ENCODE results near the gene LASP1NB.
A peak's percentile ranks its signal among the peaks of the same experiment; 100 is the strongest.
"Not testable (repeated sequence)": the region's sequence is repeated elsewhere in the genome, so short reads cannot be mapped to it uniquely, and the experiment has no call there.

Gene LASP1NB

DNA sequence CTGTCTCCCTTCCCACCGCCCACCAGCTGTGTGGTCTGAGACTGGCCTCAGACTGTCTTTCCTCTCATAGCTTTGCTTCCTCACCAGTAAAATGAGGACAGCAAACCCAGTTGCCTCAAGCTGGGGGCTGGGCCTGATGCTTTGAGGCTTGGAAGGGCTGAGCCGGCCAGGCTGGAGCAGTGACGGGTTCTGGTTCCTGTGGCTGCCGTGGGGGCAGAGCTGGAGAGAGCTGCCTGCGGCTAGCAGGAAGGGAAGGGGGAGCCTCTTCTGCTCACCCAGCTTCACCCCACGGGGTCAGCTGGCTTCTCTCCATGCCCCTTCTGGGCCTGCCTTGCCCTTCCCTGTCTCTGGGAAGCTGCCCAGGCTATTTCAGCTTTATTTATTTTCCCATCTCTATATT lies 31.8 kb upstream of the LASP1NB start:
- no peak overlapping the region for H3K4me3 ChIP-seq
- H3K27ac ChIP-seq, result peak overlapping the region in 19 of 21 experiments; percentile 14 to 90 (median 58)

GRCh38 chr17:38894276-38894675 lies 31.1 kb upstream of the LASP1NB start:
- Histone ChIP-seq H3K27ac (peak overlapping the region in 18 of 21 experiments; percentile 14 to 90 (median 57)), H3K4me3 (no peak overlapping the region)

GRCh38 chr17:38896346-38896954 lies 29.0 kb upstream of the LASP1NB start:
- Histone ChIP-seq H3K4me3 (no peak overlapping the region), H3K27ac (peak overlapping the region in 17 of 21 experiments; percentile 17 to 98 (median 69))

DNA sequence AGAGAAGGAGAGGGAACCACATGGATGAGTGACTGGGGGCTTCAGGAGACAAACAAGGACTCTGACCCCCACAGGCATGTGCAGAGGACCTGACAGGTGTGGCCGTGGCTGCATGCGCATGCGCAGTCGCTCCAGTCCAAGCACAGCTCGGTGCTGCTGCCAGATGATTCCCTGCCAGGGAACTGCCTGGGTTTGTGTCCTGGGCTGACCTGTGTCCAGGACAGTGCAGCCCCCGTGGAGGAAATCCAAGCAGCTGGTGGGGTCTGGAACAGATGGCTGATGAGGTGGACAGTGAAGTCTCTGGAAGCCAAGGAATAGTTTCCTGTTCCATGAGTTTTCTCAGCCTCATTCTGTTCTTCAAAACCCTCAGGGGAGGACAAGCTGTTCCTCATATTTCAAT lies 28.2 kb upstream of the LASP1NB start:
- no peak overlapping the region for H3K4me3 ChIP-seq
- peak overlapping the region in 19 of 21 experiments; percentile 17 to 98 (median 75) for H3K27ac ChIP-seq

DNA sequence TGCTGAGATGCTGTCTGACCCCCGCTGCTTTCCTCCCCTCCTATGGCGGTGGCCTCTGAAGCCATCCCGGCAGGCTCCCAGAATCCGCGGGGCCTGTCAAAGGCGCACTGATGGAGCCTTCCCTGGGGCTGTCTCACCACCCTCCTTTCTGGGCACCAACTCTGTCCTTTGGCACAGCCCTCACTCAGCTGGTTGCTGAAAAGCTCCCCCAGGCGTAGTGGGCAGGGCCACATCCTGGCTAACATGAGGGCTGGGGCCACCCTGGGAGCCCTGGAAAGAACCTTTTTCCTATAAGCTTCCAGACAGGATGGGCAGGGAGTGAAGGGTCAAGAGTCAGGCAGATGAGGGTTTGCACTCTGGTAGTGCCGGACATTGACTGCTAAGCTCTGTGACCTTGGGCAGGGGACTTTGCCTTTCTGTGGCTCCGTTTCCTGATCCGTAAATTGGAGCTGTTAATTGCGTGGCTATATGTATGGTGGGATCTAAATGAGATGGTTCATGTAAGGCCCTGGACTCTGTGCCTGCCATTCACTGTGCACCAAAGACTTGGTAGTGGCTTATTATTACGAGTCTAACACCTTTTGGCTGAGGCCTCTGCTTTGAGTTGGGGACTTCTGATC lies 27.6 kb upstream of the LASP1NB start:
- Histone ChIP-seq H3K27ac (peak overlapping the region in 20 of 21 experiments; percentile 17 to 98 (median 74)), H3K4me3 (no peak overlapping the region)

DNA sequence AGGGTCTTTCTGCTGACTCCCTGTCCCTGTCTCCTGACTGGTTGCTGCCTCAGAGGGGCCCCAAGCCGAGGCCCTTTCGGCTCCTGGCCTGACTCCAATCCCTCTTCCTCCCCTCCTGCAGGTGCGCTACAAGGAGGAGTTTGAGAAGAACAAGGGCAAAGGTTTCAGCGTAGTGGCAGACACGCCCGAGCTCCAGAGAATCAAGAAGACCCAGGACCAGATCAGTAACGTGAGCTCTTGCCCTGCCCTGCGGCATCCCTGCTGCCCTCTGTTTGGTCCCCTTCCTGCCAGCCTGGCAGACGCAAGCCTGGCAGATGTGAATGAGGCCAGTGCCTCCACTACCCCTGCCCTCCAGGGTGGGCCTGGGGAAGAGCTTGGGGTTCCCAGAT lies 27.1 kb upstream of the LASP1NB start:
- H3K4me3 ChIP-seq, result no peak overlapping the region
- peak overlapping the region in 20 of 21 experiments; percentile 17 to 98 (median 74) for H3K27ac ChIP-seq

DNA sequence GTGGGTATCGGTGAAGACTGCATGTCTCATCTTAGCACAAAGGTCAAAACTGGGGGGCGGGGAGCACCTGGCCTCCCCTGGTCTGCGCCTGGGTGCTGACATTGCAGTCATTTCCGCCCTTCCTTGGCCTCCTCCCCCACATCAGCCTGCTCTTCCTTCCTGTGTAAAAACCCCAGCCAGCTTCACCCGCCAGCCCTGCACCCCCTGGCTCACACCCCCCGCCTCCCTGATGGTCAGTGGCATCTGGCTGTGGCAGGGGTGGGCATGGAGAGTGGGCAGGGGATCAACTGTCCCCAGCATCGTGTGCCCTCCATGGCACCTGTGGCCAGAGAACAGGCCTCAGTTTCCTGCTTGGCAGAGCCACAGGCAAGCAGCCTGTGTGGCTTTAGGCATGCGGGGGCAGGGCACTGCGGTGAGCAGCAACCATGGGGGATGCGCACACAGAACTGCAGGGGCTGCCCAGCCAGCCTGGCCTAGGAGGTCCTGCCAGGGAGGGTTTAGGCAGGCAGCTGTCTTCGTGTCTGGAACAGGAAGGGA lies 26.5 kb upstream of the LASP1NB start:
- peak overlapping the region in 20 of 21 experiments; percentile 17 to 98 (median 74) for H3K27ac ChIP-seq
- H3K4me3 ChIP-seq, result peak overlapping the region in 1 of 7 experiments; percentile 10

DNA sequence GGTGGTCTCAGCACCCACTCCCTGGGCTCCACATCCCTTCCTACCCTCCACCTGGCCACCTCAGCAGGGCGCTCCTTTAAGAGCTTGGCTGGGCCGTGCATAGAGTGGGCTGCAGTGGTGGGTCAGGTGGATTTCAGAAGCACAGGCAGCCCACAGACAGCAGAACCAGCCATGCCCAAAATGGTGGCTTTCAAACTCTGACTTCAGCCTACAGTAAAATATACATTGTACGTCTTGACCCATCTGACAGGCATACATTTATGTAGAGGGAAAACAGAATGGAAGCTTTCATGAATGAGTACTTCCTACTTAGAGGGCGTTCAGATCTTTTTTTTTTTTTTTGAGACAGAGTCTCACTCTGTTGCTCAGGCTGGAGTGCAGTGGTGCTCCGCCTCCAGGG lies 26.0 kb upstream of the LASP1NB start:
- peak overlapping the region in 1 of 7 experiments; percentile 10 for H3K4me3 ChIP-seq
- peak overlapping the region in 20 of 21 experiments; percentile 17 to 98 (median 74) for H3K27ac ChIP-seq

DNA sequence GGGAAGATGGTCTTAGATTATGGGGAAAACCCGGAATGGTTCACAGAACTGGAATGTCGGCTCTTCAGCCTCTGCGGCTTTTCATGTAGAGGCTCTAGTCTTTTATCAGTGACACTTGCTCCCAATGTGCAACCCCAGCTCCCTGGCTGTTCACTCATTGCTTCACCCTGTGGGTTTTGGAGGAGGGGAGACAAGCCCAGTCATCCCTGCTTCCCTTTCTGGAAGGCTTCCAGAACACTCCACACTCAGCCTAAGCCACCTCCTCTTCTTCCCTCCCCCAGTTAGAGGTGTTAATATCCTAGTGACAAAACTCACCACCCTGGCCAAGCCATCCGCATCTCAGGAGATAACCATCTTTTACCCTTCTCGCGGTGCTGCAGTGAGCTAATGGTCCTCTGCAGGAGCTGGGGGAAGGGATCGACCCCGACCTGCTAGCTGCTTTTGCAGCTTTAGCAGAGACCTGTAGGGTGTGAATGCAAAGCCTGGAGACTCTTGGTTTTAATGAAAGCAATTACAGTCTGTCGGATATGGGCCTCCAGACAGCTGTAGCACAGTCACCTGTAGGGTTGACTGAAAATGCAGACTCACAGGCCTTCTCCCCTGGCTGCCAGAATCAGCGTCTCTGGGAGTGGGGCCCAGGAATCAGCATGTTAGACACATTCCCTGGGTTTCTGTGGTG lies 24.3 kb upstream of the LASP1NB start:
- no peak overlapping the region for H3K4me3 ChIP-seq
- H3K27ac ChIP-seq, result peak overlapping the region in 15 of 21 experiments; percentile 10 to 98 (median 48)

GRCh38 chr17:38903404-38903803 lies 22.0 kb upstream of the LASP1NB start:
- peak overlapping the region in 2 of 21 experiments; percentile 18 to 98 for H3K27ac ChIP-seq
- H3K4me3 ChIP-seq, result no peak overlapping the region

DNA sequence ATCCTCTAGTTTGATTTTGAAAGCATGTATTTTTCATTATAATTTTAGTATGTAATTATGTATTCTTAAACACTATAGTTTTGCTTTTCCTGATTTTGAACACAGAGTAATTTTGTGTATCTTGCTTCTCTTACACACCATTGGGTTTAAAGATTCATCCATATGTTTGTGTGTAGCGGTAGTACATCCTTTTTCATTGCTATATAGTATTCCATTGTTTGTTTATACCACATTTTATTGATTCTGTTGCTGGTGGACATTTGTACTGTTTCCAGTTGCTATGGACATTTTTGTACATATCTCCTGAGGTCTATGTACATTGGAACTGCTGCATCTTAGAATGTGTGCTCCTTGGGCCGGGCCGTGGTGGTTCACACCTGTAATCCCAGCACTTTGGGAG lies 20.5 kb upstream of the LASP1NB start:
- Histone ChIP-seq H3K4me3 (no peak overlapping the region), H3K27ac (no peak overlapping the region)

GRCh38 chr17:38905375-38905774 lies 20.0 kb upstream of the LASP1NB start:
- Histone ChIP-seq H3K4me3 (no peak overlapping the region), H3K27ac (no peak overlapping the region)

GRCh38 chr17:38906460-38907228 lies 18.8 kb upstream of the LASP1NB start:
- H3K4me3 ChIP-seq, result no peak overlapping the region
- H3K27ac ChIP-seq, result peak overlapping the region in 11 of 21 experiments; percentile 3 to 79 (median 41)

DNA sequence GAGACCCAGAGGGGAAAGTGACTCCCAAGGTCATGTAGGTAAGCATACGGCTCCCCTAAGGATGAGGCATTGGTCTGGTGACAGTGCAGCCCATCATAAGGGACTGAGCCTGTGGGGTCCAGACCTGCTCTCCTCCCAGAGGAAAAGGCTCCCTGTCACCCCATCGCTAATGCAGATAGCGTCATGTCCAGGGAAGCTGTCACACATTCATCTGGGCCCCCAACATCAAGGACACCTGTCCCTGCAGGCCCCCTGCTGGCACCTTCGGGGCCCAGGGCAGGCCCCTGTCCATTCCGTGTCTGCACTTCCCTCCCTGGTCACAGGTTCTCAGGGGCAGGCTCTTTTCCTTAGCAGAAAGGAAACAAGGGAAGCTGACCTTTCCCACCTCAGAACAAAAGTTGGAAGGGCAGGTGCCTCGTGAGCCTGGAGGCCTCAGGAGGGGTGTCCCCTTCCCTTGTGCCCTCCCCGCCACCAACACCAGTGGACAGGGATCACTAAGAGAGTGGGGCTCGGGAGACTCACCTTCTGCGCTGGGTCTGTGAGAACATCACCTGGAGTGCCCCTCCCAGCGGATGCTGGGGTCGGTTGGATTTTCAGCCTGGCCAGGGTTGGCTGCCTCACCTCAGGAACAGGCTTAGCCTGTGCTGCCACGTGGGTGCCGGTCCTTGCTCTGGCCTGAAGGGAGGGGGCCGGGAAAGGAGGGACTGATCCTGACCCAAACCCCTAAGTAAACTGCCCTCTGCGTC lies 17.3 kb upstream of the LASP1NB start:
- Histone ChIP-seq H3K4me3 (no peak overlapping the region), H3K27ac (peak overlapping the region in 19 of 21 experiments; percentile 6 to 79 (median 62))

- Histone ChIP-seq H3K4me3 (no peak overlapping the region), H3K27ac (peak overlapping the region in 19 of 21 experiments; percentile 6 to 79 (median 62))
These were observed 16.7 kb upstream of the LASP1NB start for GRCh38 chr17:38908676-38909181.

DNA sequence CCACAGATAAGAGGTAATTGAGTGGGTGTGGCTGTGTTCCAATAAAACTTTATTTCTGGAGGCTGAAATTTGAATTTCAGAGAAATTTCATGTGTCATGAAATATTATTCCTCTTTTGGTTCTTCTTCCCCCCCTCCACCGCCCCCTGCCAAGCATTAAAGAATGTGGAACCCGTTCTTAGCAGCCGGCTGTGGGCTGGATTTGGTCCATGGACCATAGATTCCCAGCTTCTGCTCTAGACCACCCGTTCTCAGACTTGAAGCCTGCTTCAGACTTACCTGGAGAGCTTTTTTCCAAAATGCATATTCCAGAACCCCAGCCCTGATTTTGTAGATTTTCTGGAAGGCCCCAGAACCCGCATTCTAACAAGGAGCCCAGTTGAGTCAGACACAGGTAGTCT lies 15.1 kb upstream of the LASP1NB start:
- Histone ChIP-seq H3K4me3 (no peak overlapping the region), H3K27ac (no peak overlapping the region)

DNA sequence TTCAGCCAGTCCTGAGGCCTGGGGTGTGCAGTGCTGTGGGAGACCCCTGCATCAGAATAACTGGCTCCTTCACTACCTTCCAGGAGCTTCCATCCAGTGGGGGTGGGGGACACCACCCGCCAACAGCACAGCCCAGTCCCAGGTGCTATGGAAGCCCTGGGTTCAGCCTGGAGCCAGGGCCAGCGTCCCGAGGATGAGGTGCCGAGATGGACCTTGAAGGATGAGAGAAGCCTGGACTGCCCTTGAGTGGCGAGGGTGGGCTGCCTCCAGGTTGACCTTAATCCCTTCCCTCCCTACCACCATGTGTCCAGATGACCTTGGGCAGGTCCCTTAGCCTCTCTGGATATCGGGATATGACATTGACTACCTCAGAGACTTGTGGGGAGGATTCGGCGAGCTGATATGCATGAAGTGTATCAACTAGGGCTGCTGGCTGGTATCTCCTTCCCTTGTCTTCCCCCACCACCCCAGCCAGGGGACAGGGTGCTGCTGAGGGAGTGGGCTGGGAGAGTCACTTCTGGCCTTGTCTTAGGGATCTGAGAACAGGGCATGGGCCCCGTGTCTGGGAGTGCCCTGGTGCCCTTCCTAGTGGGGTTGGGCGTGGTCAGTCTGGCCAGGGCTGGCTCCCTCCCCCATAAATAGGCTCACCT lies 14.2 kb upstream of the LASP1NB start:
- peak overlapping the region in 1 of 21 experiments; percentile 38 for H3K27ac ChIP-seq
- H3K4me3 ChIP-seq, result no peak overlapping the region

GRCh38 chr17:38911731-38912081 lies 13.7 kb upstream of the LASP1NB start:
- H3K27ac ChIP-seq, result peak overlapping the region in 2 of 21 experiments; percentile 30 to 38
- not testable (repeated sequence) for H3K4me3 ChIP-seq
